NB4 (cell line): Measurements from ENCODE around the gene NPTXR.

Experiments
- DNase-seq: peaks from one replicate; pipeline ENCODE4 v3.0.0; 2010; ENCODE audit warnings: low read depth
- H3K4me3 ChIP-seq: one replicate; pipeline ENCODE4 v1.5.1; 2011; ENCODE audit warnings: mild to moderate bottlenecking, low read depth, low read length, moderate library complexity
- MYC ChIP-seq: IDR thresholded peaks from 2 replicates; pipeline ENCODE4 v1.6.1; 2011; ENCODE audit warnings: low read depth, low read length
- POLR2A ChIP-seq: IDR thresholded peaks from 2 replicates; pipeline ENCODE4 v1.6.1; 2011; ENCODE audit warnings: mild to moderate bottlenecking; ENCODE audit not compliant: insufficient read length; ENCODE audit errors: extremely low read depth
- TF ChIP-seq, protein P1 (sequence below): IDR thresholded peaks from one replicate; pipeline ENCODE4 v1.5.1; 2012; ENCODE audit warnings: low read depth, low read length
- TF ChIP-seq, protein P2 (sequence below): IDR thresholded peaks from 2 replicates; pipeline ENCODE4 v1.6.1; 2011; ENCODE audit warnings: low read depth, low read length

NPTXR gene

GRCh38 chr22:38826386-38826785 lies 17.4 kb downstream of the NPTXR start:
- no peak for DNase-seq
- TF ChIP-seq, protein P1, sequence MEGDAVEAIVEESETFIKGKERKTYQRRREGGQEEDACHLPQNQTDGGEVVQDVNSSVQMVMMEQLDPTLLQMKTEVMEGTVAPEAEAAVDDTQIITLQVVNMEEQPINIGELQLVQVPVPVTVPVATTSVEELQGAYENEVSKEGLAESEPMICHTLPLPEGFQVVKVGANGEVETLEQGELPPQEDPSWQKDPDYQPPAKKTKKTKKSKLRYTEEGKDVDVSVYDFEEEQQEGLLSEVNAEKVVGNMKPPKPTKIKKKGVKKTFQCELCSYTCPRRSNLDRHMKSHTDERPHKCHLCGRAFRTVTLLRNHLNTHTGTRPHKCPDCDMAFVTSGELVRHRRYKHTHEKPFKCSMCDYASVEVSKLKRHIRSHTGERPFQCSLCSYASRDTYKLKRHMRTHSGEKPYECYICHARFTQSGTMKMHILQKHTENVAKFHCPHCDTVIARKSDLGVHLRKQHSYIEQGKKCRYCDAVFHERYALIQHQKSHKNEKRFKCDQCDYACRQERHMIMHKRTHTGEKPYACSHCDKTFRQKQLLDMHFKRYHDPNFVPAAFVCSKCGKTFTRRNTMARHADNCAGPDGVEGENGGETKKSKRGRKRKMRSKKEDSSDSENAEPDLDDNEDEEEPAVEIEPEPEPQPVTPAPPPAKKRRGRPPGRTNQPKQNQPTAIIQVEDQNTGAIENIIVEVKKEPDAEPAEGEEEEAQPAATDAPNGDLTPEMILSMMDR = no peak
- no peak for TF ChIP-seq MYC
- TF ChIP-seq, protein P2, sequence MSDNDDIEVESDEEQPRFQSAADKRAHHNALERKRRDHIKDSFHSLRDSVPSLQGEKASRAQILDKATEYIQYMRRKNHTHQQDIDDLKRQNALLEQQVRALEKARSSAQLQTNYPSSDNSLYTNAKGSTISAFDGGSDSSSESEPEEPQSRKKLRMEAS = no peak
- no peak for TF ChIP-seq POLR2A
- no peak overlapping the region for H3K4me3 ChIP-seq

DNA sequence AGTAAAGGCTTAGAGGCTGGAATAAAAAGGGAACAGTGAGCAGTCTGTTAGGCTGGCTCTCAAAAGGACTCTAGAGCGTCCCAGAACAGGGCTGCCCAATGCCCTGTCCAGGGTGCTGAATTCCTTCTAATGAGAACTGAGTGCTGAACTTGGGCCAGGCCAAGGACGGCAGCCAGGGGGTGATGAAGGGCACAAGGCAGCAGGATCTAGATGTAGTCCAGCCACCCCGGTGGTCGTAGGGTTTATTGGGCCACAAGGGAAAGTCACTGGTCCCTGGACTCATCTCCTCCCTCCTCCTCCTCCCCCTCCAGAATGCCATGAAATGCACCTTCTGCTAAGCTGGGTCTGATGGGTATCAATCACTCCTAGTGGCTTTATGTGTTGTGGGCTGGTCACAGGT lies 19.2 kb downstream of the NPTXR start:
- TF ChIP-seq, protein P1 = peak; percentile 32
- TF ChIP-seq POLR2A = no peak
- TF ChIP-seq, protein P2 = 0 out of 2 replicates have a peak, but pooled peaks have one; percentile 22
- DNase-seq = peak; percentile 78
- H3K4me3 ChIP-seq = no peak overlapping the region

GRCh38 chr22:38823637-38824036 lies 20.2 kb downstream of the NPTXR start:
- no peak overlapping the region for H3K4me3 ChIP-seq
- TF ChIP-seq, protein P2 = no peak
- TF ChIP-seq MYC (no peak), POLR2A (no peak)
- TF ChIP-seq, protein P1 = no peak
- DNase-seq = no peak

- TF ChIP-seq, protein P2 = no peak
- no peak for TF ChIP-seq MYC
- TF ChIP-seq POLR2A = no peak
- TF ChIP-seq, protein P1 = no peak
- no peak overlapping the region for H3K4me3 ChIP-seq
- no peak for DNase-seq
Measured at GRCh38 chr22:38823076-38823475, 20.8 kb downstream of the NPTXR start.

DNA sequence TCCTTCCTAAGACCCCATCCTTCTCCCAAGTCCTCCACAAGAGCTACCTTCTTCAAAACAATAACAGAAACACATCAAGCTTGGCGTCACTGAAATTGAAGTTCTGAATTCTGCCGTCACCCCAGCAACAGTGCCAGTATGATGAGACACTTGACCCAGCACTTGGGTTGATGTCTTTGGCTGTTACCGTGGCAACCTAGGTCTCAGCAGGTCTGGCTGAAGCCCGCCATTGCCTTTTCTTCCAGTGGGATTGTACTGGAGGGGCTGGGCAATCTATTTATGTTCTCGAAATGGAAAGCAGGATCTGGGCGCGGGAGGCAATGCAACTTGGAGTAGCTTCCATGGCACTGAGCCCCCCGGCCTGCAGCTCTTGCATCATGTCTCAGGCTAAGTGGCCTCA lies 23.8 kb downstream of the NPTXR start:
- TF ChIP-seq MYC (no peak), POLR2A (no peak)
- TF ChIP-seq, protein P2 = no peak
- TF ChIP-seq, protein P1 = no peak
- no peak overlapping the region for H3K4me3 ChIP-seq
- DNase-seq = no peak

- no peak overlapping the region for H3K4me3 ChIP-seq
- TF ChIP-seq, protein P2 = no peak
- TF ChIP-seq MYC (no peak), POLR2A (no peak)
- TF ChIP-seq, protein P1 = no peak
- no peak for DNase-seq
Measured at GRCh38 chr22:38819387-38819940, 24.4 kb downstream of the NPTXR start.
